Memory B cell (primary cell): ENCODE measurements around the gene CXCR3.
"Not testable (repeated sequence)": the region's sequence is repeated elsewhere in the genome, so short reads cannot be mapped to it uniquely, and the experiment has no call there.

Experiments
- ATAC-seq: fragments of 150-1000 bp; cut with Tn5 transposase; 2 replicates; pipeline ENCODE4 v1.10.0; 2021; ENCODE audit warnings: low read depth, mild to moderate bottlenecking, moderate library complexity
- DNase-seq, 2 donors: peaks; one replicate each; pipeline ENCODE4 v3.0.0; 2022; ENCODE audit warnings: low spot score in 2 of 2
- H3K27ac Mint-ChIP-seq: one replicate; pipeline ENCODE4 v1.8.0; 2022; ENCODE audit warnings: mild to moderate bottlenecking, moderate library complexity, mixed read lengths
- H3K27me3 Mint-ChIP-seq: one replicate; pipeline ENCODE4 v1.8.0; 2022; ENCODE audit warnings: mixed read lengths
- H3K36me3 Mint-ChIP-seq: one replicate; pipeline ENCODE4 v1.8.0; 2022; ENCODE audit warnings: mild to moderate bottlenecking, mixed read lengths
- H3K4me1 Mint-ChIP-seq: one replicate; pipeline ENCODE4 v1.8.0; 2022; ENCODE audit warnings: mixed read lengths
- H3K4me3 Mint-ChIP-seq: one replicate; pipeline ENCODE4 v1.8.0; 2022; ENCODE audit warnings: mild to moderate bottlenecking, moderate library complexity, mixed read lengths
- H3K9me3 Mint-ChIP-seq: one replicate; pipeline ENCODE4 v1.8.0; 2022; ENCODE audit warnings: mixed read lengths

The CXCR3 gene

DNA sequence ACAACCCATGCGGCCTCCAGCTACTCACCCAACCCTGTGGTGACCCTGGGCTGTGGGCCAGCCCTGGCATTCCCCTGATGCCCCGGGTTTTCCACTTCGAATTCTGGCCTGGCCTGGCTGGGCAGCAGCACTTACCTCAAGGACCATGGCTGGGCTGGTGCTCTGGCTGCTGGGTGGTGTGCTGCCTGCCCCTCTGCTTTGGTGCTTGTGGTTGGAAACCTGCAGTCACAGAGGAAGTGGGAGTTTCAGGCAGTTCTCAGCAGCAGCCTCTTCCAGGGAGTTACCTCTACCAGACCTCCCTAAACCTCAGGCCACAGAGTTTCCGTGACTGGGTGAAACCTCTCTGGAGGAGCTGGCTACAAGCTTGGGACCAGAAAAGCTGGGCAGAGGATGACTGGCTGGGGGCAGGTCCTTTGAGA lies at the start of gene CXCR3:
TSS of gene CXCR3 (minus strand) at position 209 of the 419 bp plus-strand sequence. CDS start at position 147, 62 bp downstream.
- no peak for DNase-seq
- Mint-ChIP-seq H3K36me3 (peaks cover 13% of the 10 kb centered on the region), H3K27ac (peak within 1 kb of the TSS; percentile 94), H3K4me3 (peak within 1 kb of the TSS; percentile 83), H3K9me3 (no peaks in the 10 kb centered on the region), H3K27me3 (no peaks in the 10 kb centered on the region), H3K4me1 (peaks cover 43% of the 10 kb centered on the region)
- ATAC-seq: peak; percentile 19

DNA sequence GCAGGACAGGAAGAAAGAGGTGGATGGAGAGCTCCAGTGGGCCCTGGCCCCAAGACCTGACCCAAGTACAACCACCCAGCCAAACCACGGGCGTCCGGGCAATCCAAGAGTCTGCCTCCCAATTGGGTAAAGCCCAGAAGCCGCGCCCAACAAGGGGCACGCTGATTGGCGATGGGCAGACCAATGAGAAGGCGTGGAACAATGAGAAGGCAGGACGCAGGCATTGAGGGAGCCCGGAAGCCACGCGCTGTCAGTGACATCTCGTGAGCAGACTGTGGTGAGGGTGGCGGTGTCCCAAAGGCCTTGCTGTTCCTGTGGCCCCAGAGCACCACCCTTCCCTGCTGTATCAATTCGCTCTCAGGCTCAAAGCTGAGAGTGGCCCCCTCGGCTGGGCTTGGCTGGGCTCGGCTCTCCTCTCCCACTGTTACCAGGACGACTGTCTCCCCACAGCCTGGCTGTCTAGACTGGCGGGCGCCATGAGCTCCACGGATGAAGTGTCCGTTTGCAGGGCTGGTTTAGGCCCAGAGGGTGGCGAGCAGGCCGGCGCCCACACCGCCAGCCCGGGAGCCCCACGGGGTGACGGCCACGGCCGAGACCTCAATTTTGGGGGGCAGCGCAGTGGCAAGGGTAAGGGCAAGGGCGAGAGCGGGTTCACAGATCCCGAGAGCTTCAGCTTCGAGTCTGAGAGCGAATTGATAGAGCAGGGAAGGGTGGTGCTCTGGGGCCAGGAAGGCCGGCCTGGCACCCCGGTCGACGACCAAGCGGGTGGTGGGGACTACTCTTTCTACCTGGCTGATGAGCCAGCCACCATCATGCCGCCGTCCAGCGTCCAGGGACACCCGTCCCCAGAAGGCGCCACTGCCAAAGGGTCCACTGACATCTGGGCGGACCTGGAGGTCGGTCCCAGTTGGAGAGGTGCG lies 49.3 kb upstream of the CXCR3 start, which contains the start of gene LOC101059915:
TSS of gene LOC101059915 (plus strand) at position 219 of the 920 bp plus-strand sequence.
- H3K36me3 Mint-ChIP-seq: no peaks in the 10 kb centered on the region
- H3K4me3 Mint-ChIP-seq: no peak within 1 kb of the TSS
- no peaks in the 10 kb centered on the region for H3K9me3 Mint-ChIP-seq
- no peak for DNase-seq
- H3K27ac Mint-ChIP-seq: no peak within 1 kb of the TSS
- H3K4me1 Mint-ChIP-seq: peaks cover 8% of the 10 kb centered on the region
- H3K27me3 Mint-ChIP-seq: peaks cover 9% of the 10 kb centered on the region
- no peak for ATAC-seq

DNA sequence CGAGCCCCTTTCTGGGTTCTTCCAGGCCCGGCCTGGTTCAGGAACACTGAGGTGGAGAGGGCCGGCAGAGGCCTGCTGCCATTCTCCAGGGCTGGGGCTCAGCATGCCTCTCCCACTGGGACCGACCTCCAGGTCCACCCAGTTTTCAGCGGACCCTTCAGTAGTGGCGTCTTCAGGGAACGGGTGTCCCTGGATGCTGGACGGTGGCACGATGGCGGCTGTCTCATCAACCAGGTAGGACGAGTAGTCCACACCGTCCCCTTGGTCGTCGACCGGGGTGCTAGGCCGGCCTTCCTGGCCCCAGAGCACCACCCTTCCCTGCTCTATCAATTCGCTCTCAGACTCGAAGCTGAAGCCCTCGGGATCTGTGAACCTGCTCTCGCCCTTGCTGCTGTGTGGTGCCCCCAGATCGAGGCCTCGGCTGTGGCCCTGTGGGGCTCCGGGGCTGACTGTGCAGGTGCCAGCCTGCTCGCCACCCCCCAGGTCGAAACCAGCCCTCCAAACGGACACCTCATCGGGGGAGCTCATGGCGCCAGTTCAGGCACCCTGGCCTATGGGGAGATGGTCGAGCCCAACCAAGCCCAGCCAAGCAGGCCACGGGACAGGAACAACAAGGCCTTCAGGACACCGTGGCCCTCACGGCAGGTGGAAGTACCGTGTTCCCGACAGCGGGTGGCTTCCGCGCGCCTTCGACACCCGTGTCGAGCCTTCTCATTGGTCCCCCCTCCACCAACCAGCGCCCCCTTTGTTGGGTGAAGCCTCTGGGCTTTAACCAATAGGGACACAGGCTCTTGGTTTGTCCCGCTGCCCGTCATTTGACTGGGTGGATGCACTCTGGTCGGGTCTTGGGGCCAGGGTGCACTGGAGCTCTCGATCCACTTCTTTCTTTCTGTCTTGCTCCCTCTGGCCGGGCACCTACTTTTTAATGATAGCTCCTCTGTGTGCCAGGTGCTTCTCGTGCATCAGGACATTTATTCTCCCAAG lies 48.2 kb upstream of the CXCR3 start:
- no peak for ATAC-seq
- Mint-ChIP-seq H3K27ac (no peak overlapping the region), H3K9me3 (no peaks in the 10 kb centered on the region), H3K36me3 (no peaks in the 10 kb centered on the region), H3K4me3 (no peak overlapping the region), H3K27me3 (peaks cover 4% of the 10 kb centered on the region), H3K4me1 (peaks cover 8% of the 10 kb centered on the region)
- DNase-seq: no peak

DNA sequence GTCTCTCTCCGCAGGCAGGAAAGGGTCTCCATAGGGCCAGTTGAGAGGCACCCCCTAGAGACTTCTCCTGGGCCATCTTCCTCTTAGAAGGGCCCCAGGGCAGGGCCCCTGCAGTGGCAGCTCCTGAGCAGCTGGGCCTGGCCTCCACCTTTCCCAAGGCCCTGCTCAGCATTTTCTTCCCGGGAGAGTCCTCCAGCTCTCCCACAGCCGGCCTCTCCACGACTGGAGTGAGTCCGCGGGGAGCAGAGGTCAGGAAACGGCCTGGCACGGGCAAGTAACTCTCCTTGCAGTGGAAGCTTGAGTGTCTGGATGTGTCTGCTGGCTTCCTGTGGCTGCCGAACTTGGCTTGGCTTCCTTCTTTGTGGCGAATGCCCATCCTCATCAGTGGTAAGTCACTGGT lies 47.4 kb upstream of the CXCR3 start:
- Mint-ChIP-seq H3K27ac (no peak overlapping the region), H3K4me1 (peaks cover 8% of the 10 kb centered on the region)

DNA sequence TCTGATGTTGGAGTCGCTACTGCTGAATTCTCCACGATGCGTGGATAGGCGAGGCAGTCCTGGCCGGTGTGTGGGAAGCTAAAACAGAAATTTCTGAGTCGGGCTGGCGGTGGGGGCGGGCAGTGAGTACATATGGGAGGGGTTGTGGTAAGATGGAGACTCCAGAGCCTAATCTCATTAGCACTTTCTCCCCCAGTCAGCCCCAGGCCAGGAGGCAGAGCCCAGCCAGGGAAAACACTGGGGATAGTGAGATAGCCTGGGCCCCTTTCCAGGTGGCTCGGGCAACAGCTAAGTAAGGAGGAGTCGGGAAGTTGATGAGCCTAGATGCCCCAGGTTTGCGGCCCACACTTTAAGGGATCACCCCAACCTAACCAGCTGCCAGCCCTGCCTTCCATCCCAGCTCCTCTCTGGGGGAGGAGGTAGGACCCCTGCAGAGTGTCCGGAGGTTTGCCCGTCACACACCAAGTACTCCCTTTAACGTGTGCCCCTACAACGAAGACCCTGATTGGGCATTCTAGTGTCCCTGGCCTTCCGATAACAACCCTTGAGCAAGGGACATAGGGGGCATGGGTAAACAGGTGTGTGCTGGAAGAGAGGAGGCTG lies 46.7 kb upstream of the CXCR3 start:
- ATAC-seq: no peak
- no peak for DNase-seq
- Mint-ChIP-seq H3K9me3 (no peaks in the 10 kb centered on the region), H3K36me3 (no peaks in the 10 kb centered on the region), H3K4me3 (no peak overlapping the region), H3K27me3 (peaks cover 4% of the 10 kb centered on the region), H3K27ac (no peak overlapping the region), H3K4me1 (peaks cover 8% of the 10 kb centered on the region)

More for the DNA sequence above, 47.4 kb upstream of the CXCR3 start:
- no peak for ATAC-seq
- peaks cover 4% of the 10 kb centered on the region for H3K27me3 Mint-ChIP-seq
- no peaks in the 10 kb centered on the region for H3K36me3 Mint-ChIP-seq
- DNase-seq: no peak
- no peaks in the 10 kb centered on the region for H3K9me3 Mint-ChIP-seq
- no peak overlapping the region for H3K4me3 Mint-ChIP-seq

DNA sequence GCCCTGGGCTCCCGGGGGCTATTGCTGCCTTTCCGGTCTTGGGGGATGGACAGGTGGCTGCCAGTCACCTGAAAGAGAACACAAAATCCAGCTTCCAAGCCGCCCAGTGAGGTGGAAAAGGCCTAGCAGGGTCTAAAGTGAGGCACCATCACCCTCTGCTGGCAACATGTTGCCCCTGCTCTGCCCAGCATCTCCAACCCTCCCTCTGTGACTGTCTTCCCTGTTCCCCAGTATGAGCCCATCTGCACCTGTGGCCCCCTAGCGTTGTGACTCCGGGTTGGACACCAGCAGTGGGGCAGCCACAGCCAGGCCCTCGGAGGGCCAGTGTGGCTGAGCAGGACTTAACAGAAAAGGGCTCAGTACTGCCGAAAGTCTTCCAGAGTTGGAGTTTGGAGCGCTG lies 45.9 kb upstream of the CXCR3 start:
- peak; percentile 50 for ATAC-seq
- H3K27ac Mint-ChIP-seq, H3K4me1 Mint-ChIP-seq, H3K4me3 Mint-ChIP-seq, H3K27me3 Mint-ChIP-seq, H3K9me3 Mint-ChIP-seq, H3K36me3 Mint-ChIP-seq, DNase-seq: not testable (repeated sequence)

DNA sequence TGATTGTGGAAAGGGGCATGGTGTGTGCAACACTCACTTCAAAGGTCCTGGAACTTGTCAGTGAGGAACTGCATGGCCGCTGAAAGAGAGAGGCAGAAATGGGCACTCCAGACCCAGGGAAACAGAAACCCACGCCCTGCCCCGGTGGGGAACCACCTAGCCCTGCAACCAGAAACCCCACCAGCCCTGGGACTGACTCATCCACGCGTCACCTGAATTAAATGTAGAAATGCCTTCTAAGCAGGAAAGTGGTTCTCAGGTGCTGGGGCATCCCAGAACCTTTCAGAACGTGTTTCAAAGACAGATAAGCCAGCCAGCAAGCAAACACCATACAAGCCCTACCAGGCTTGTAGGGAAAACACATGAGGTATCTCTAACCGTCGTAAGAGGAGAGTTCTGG lies 44.9 kb upstream of the CXCR3 start:
- H3K27me3 Mint-ChIP-seq, H3K4me1 Mint-ChIP-seq, H3K9me3 Mint-ChIP-seq, H3K4me3 Mint-ChIP-seq, DNase-seq, H3K36me3 Mint-ChIP-seq, ATAC-seq, H3K27ac Mint-ChIP-seq: not testable (repeated sequence)

DNA sequence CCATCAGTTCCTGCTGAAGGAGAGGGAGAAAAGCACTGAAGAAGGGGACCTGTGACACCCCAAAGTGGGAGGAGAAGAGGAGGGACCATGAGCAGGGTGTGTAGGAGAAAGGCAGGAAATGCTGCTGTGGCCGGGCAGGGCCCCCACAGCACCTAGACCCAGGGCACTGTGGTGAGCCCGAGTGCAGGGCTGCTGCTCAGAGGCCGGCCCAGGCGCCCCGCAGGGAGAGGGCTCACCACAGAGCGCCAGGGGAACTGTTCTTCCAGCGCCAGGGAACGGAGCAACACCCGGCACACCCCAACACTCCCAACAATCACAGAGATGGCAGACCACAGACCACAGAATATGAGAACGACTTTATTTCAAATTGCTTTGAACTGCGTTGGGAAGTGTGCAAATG lies 44.3 kb upstream of the CXCR3 start:
- not testable (repeated sequence) for H3K4me1 Mint-ChIP-seq, H3K9me3 Mint-ChIP-seq, H3K27ac Mint-ChIP-seq, H3K27me3 Mint-ChIP-seq, DNase-seq, H3K36me3 Mint-ChIP-seq, ATAC-seq, H3K4me3 Mint-ChIP-seq

DNA sequence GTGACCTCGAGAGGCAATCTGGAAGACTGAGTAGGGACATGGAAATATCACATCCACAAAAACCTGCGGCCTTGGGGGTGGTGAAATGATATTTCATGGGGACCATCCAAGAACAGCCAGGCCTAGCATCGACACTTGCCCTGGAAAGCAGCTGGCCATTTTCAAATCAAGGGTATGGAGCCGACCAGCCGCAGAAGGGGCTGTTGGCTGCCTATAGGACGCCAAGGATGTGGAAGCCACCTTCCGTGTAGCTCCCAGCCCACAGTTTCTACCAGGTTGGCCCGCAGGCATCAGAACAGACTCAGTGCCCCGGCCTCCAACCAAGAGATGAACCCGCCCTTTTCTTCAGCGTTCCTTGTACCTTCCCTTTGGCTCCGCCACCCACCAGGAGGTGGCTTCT lies 43.6 kb upstream of the CXCR3 start:
- DNase-seq (no peak), ATAC-seq (no peak)
- no peak overlapping the region for H3K4me3 Mint-ChIP-seq
- peaks cover 8% of the 10 kb centered on the region for H3K4me1 Mint-ChIP-seq
- H3K9me3 Mint-ChIP-seq: no peaks in the 10 kb centered on the region
- H3K27ac Mint-ChIP-seq: no peak overlapping the region
- no peaks in the 10 kb centered on the region for H3K27me3 Mint-ChIP-seq
- no peaks in the 10 kb centered on the region for H3K36me3 Mint-ChIP-seq

DNA sequence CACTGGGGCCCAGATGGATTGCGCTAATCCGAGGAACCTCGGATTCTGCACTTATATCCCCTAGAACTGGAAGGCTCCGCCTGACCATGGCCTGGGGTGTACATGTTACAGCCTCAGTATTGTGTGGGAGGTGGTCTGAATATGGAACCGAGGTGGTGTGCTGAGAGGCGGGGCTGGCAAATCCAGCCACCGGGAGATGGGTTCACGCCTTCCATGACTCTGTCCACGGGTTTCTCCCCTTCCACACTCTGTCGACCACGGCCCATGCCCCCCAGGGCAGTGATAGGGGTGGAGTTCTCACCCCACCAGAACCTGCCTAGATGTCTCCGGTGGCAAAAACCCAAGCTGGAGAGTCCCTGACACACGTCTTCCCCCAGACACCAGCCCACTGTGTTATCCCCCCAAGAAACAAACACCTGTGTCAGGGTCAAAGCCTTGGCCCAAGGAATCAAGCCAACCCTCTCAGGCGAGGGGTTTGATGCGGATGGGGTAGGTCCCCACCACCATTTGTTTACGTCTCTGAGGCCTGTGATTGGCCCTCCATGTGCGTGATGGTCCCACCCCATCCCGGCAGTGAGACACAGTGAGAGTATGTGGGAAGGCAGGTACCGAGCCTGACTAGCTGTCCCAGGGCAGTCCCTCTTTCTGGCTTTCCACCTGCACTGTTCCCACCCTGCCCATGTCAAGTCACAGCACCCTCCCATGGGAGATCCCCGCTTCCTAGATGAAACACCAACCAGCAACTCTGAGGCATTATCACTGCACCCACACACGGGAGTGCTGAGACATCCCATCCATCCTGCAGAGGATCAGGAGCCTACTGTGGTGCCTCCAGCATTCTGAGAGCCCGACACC lies 42.5 kb upstream of the CXCR3 start:
- no peaks in the 10 kb centered on the region for H3K9me3 Mint-ChIP-seq
- ATAC-seq: no peak
- H3K27me3 Mint-ChIP-seq: no peaks in the 10 kb centered on the region
- H3K27ac Mint-ChIP-seq: no peak overlapping the region
- DNase-seq: no peak
- no peak overlapping the region for H3K4me3 Mint-ChIP-seq
- H3K36me3 Mint-ChIP-seq: no peaks in the 10 kb centered on the region
- H3K4me1 Mint-ChIP-seq: peaks cover 11% of the 10 kb centered on the region

DNA sequence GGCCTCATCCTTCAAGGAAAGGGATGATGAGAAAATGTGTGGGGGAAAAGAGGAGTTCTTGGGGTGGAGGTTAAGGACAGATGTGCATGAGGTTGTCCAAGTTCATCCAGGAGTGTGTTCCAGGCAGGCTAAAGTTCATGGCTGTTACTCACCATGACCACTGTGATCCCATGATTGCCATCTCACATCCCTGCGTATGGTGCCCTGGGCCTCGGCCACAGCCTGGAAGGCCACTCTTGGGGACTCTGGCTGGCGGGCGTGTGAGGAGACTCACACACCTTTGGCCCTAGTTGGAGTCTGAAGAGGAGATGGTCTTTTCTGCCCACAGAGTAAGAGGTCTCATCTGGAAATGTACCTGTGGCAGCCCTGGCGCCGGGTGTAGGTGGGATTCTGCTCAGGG lies 41.6 kb upstream of the CXCR3 start:
- ATAC-seq (no peak), DNase-seq (no peak)
- no peaks in the 10 kb centered on the region for H3K27me3 Mint-ChIP-seq
- H3K9me3 Mint-ChIP-seq: no peaks in the 10 kb centered on the region
- H3K4me3 Mint-ChIP-seq: no peak overlapping the region
- no peak overlapping the region for H3K27ac Mint-ChIP-seq
- peaks cover 11% of the 10 kb centered on the region for H3K4me1 Mint-ChIP-seq
- H3K36me3 Mint-ChIP-seq: no peaks in the 10 kb centered on the region

DNA sequence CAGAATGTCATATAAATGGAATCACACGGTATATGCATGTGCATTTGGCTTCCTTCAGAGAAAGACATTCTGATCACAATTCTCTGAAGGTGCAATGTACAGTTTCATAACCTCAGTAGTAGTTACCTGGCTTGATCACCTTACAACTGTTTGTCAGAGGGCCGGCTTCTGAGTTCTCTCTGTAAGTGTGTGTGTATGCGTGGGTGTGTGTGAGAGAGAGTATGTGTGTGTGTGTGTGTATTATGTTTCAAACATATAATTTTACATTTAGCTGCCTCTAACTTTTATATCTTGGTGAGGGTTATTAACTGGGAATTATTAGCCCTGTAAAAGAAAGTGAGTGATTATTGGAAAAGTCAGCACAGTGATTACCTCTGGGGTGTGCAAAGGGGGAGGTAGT lies 41.0 kb upstream of the CXCR3 start:
- no peak for DNase-seq

DNA sequence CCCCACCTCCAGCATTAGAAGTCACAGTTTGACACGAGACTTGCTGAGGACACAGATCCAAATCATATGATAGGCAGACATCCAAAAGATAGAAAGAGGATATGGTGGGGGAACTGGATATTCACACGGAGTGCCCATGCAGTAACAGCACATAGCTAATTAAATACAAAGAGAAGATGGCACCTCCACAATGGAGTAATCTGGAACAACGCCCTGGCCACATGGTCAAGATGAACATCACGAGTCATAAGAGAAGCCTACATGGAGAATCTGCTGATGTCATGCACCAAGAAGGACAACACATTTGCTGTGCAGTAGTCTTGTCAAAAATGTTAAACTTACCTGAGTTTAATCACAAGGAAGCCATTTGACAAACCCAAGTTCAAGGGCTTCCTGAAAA lies 39.0 kb upstream of the CXCR3 start:
- Mint-ChIP-seq H3K9me3 (no peaks in the 10 kb centered on the region), H3K36me3 (no peaks in the 10 kb centered on the region), H3K27me3 (no peaks in the 10 kb centered on the region), H3K27ac (no peak overlapping the region), H3K4me3 (no peak overlapping the region), H3K4me1 (peaks cover 3% of the 10 kb centered on the region)
- DNase-seq (no peak), ATAC-seq (no peak)

More for the DNA sequence above, 41.0 kb upstream of the CXCR3 start:
- H3K4me3 Mint-ChIP-seq: no peak overlapping the region
- peaks cover 11% of the 10 kb centered on the region for H3K4me1 Mint-ChIP-seq
- no peak for ATAC-seq
- H3K27ac Mint-ChIP-seq: no peak overlapping the region
- no peaks in the 10 kb centered on the region for H3K27me3 Mint-ChIP-seq
- no peaks in the 10 kb centered on the region for H3K9me3 Mint-ChIP-seq
- no peaks in the 10 kb centered on the region for H3K36me3 Mint-ChIP-seq
